ENCODE measurements around the gene PRKN. TPM values are rescaled to one million over a fixed set of nuclear protein-coding genes. Genes with fewer than 3 reads are reported as not detected.

Gene PRKN
- total and polyA plus RNA-seq, 9 of the 15 experiments (the other 6 are each of a cell fraction or from before 2014, with no cell fraction given) = 0.03 to 0.96 (median 0.15) TPM; not detected in 2

GRCh38 chr6:161373905-161374451 is 1353.6 kb downstream of the PRKN start (continued):
- TF ChIP-seq YY1 (IDR thresholded peaks at IDR 0.05; ENCODE audit: borderline replicate concordance in 1 of 3, control insufficient read depth in 1 of 3, extremely low read depth in 1 of 3, insufficient read depth in 3 of 3, insufficient read length in 1 of 3, insufficient replicate concordance in 2 of 3, low read depth in 1 of 3, low read length in 2 of 3) (no peak), CBX3 (IDR thresholded peaks at IDR 0.05; ENCODE audit: borderline replicate concordance in 1 of 2, low read length in 2 of 2) (no peak; a peak in 1 of 3 replicates), SRSF9 (IDR thresholded peaks at IDR 0.05; ENCODE audit: borderline replicate concordance, low read depth, low read length) (no peak), SMARCB1 (IDR thresholded peaks at IDR 0.05; ENCODE audit: insufficient read length, low read depth) (no peak), NR4A1 (CRISPR knock-in tag; IDR thresholded peaks at IDR 0.05) (no peak), NR4A1 (tag; IDR thresholded peaks at IDR 0.05) (no peak), ZNF165 (CRISPR knock-in tag; IDR thresholded peaks at IDR 0.05; ENCODE audit: borderline replicate concordance) (no peak), MED1 (CRISPR knock-in tag; IDR thresholded peaks at IDR 0.05; ENCODE audit: borderline replicate concordance) (no peak), PHF21A (IDR thresholded peaks at IDR 0.05; ENCODE audit: borderline replicate concordance, low read depth) (no peak), PPARD (CRISPR knock-in tag; IDR thresholded peaks at IDR 0.05) (no peak), CTCF (IDR thresholded peaks at IDR 0.05 in 2 of 3, conservative IDR thresholded peaks at IDR 0.05 in 1 of 3; ENCODE audit: insufficient read depth in 2 of 3, low read depth in 1 of 3, low read length in 3 of 3) (peak; percentile 91 to 99 (median 96)), CBX5 (IDR thresholded peaks at IDR 0.05; ENCODE audit: borderline replicate concordance, low read depth) (no peak), U2AF2 (optimal IDR thresholded peaks at IDR 0.05; ENCODE audit: low read depth, low read length) (no peak), NR3C1 (CRISPR knock-in tag; IDR thresholded peaks at IDR 0.05) (no peak), ZNF436 (CRISPR knock-in tag; IDR thresholded peaks at IDR 0.05) (no peak), FOXJ2 (tag; IDR thresholded peaks at IDR 0.05) (no peak), ZNF24 (IDR thresholded peaks at IDR 0.05) (0 out of 2 replicates have a peak, but pooled peaks have one; percentile 26), CTBP1 (IDR thresholded peaks at IDR 0.05; ENCODE audit: borderline replicate concordance) (no peak), RBM15 (IDR thresholded peaks at IDR 0.05; ENCODE audit: insufficient read depth, low read length) (no peak)
- TF ChIP-seq, protein P1, sequence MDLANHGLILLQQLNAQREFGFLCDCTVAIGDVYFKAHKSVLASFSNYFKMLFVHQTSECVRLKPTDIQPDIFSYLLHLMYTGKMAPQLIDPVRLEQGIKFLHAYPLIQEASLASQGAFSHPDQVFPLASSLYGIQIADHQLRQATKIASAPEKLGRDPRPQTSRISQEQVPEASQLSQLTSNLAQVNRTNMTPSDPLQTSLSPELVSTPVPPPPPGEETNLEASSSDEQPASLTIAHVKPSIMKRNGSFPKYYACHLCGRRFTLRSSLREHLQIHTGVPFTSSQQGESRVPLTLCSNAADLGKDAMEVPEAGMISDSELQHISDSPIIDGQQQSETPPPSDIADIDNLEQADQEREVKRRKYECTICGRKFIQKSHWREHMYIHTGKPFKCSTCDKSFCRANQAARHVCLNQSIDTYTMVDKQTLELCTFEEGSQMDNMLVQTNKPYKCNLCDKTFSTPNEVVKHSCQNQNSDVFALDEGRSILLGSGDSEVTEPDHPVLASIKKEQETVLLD (IDR thresholded peaks at IDR 0.05) = peak; percentile 18; the same call in 1 of the 2 replicates
- TF ChIP-seq, protein P2, sequence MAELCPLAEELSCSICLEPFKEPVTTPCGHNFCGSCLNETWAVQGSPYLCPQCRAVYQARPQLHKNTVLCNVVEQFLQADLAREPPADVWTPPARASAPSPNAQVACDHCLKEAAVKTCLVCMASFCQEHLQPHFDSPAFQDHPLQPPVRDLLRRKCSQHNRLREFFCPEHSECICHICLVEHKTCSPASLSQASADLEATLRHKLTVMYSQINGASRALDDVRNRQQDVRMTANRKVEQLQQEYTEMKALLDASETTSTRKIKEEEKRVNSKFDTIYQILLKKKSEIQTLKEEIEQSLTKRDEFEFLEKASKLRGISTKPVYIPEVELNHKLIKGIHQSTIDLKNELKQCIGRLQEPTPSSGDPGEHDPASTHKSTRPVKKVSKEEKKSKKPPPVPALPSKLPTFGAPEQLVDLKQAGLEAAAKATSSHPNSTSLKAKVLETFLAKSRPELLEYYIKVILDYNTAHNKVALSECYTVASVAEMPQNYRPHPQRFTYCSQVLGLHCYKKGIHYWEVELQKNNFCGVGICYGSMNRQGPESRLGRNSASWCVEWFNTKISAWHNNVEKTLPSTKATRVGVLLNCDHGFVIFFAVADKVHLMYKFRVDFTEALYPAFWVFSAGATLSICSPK (IDR thresholded peaks at IDR 0.05; ENCODE audit: borderline replicate concordance) = peak; percentile 85; the same call in 1 of the 2 replicates
- TF ChIP-seq, protein P3, sequence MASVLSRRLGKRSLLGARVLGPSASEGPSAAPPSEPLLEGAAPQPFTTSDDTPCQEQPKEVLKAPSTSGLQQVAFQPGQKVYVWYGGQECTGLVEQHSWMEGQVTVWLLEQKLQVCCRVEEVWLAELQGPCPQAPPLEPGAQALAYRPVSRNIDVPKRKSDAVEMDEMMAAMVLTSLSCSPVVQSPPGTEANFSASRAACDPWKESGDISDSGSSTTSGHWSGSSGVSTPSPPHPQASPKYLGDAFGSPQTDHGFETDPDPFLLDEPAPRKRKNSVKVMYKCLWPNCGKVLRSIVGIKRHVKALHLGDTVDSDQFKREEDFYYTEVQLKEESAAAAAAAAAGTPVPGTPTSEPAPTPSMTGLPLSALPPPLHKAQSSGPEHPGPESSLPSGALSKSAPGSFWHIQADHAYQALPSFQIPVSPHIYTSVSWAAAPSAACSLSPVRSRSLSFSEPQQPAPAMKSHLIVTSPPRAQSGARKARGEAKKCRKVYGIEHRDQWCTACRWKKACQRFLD (CRISPR knock-in tag; IDR thresholded peaks at IDR 0.05) = no peak
